ENCODE measurements around the gene REG1A. TPM values are rescaled to one million over a fixed set of nuclear protein-coding genes. Genes with fewer than 3 reads are reported as not detected.

REG1A gene, protein sequence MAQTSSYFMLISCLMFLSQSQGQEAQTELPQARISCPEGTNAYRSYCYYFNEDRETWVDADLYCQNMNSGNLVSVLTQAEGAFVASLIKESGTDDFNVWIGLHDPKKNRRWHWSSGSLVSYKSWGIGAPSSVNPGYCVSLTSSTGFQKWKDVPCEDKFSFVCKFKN
- not detected for polyA plus RNA-seq (ENCODE audit: insufficient read length in 3 of 3)
- long read RNA-seq, donor 1, result 0 reads
- long read RNA-seq, donor 2, result 0 reads
- long read RNA-seq, donor 3, result 0 reads
- long read RNA-seq, donor 4, result 0 reads
- long read RNA-seq, donor 5, result 0 reads
- long read RNA-seq, donor 6, result 0 reads
- long read RNA-seq, donor 7, result 0 reads
- long read RNA-seq, donor 8, result 0 reads
- long read RNA-seq, donor 9, result 0 reads
- long read RNA-seq, donor 10, result 0 reads
- long read RNA-seq, donor 11, partial matches to known transcripts, result 0 of 1 reads
- long read RNA-seq, donor 11, other reads (novel, unspliced or antisense), result 0 of 1 reads
- long read RNA-seq, donor 12, result 0 reads
- long read RNA-seq, donor 13, result 0 reads
- long read RNA-seq, donor 14, result 0 reads
- long read RNA-seq, donor 15, result 0 reads
- long read RNA-seq, donor 16, result 0 reads

- DNase-seq (ENCODE audit: extremely low read depth in 1 of 11, low read depth in 9 of 11, low spot score in 4 of 11), result no peak
Measured at GRCh38 chr2:79120194-79120713, at the start of gene REG1A. REG1A (plus strand) TSS chr2:79120488; CDS start chr2:79120862, 374 bp downstream.

GRCh38 chr2:79071078-79071477 lies 49.2 kb upstream of the REG1A start:
- no peak for DNase-seq (ENCODE audit: extremely low read depth in 1 of 11, low read depth in 9 of 11, low spot score in 4 of 11)

DNA sequence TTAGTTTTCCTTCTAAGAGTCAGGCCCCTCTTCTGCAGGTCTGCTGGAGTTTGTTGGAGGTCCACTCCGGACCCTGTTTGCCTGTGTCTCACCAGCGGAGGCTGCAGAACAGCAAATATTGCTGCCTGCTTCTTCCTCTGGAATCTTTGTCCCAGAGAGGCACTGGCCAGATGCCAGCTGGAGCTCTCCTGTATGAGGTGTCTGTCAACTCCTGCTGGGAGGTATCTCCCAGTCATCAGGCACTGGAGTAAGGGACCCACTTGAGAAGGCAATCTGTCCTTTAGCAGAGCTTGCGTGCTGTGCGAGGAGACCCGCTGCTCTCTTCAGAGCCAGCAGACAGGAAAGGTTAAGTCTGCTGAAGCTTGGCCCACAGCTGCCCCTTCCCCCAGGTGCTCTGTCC lies 37.3 kb upstream of the REG1A start:
- DNase-seq (ENCODE audit: extremely low read depth in 1 of 11, low read depth in 9 of 11, low spot score in 4 of 11), result no peak

DNA sequence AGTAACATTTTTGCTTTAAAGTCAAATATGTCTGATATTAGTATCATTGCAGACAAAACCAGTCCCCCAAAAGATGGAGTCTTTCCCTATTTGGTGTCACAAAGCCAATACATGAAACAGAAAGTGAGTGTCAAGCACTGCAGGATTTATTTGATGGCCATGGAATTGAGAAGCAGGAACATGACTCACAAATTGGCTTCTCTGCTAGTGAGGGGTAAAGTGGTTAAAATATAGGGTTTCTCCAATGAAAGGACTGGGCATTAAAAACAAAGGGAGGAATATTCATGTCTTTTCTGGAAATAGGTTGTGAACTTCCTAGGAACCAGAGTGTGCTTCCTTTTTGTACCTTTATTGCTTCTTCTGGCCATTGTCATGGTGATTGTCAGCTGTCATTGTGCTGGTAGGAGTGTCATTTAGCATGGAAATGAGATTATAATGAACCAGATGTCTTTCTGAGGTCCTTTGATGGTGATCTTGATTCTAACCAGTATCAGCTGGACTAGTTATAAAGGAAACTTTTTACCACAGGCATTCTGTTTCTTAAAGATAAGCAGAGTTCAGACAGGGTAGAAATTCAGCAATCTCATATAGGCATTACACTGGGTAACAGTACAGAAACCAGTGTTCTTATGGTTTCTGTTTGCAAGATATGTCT lies 36.6 kb upstream of the REG1A start:
- DNase-seq (ENCODE audit: extremely low read depth in 1 of 11, low read depth in 9 of 11, low spot score in 4 of 11), result no peak

DNA sequence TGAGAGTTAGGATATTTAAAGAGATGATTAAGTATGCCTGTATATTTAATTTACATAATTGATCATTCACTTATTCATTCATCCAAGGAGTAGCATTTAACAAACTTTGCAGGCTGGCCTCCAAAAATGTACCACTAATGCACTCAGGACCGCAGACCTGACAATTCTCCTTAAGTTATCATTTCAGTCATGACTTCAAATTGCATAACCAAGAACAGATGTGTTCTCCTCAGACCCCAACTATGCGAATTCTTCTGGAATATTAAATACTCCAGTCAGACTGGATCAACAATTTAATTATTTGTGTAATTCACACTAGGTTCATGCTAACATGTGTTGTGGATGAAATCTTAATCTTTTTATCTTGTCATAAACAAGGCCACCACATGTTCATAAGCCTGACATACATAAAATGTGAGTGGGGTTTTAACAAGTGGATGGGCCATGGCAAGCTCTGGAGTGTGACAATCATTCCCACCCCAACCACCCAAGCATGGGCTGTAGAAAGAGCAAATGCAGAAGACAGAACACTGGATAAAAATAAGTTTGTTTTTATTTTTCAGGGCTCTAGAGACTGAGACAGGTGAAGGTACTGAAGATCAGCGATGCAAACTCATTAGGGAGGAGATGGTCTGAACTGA lies 35.7 kb upstream of the REG1A start:
- DNase-seq (ENCODE audit: extremely low read depth in 1 of 11, low read depth in 9 of 11, low spot score in 4 of 11), result no peak

- no peak for DNase-seq (ENCODE audit: extremely low read depth in 1 of 11, low read depth in 9 of 11, low spot score in 4 of 11)
Measured at GRCh38 chr2:79085382-79085781, 34.9 kb upstream of the REG1A start.

GRCh38 chr2:79086255-79086654 lies 34.0 kb upstream of the REG1A start:
- no peak for DNase-seq (ENCODE audit: extremely low read depth in 1 of 11, low read depth in 9 of 11, low spot score in 4 of 11)

- no peak for DNase-seq (ENCODE audit: extremely low read depth in 1 of 11, low read depth in 9 of 11, low spot score in 4 of 11)
Measured at GRCh38 chr2:79087785-79088364, 32.4 kb upstream of the REG1A start, which contains the start of gene REG1B. REG1B (minus strand) TSS chr2:79087993; CDS start chr2:79087612, 381 bp downstream.

DNA sequence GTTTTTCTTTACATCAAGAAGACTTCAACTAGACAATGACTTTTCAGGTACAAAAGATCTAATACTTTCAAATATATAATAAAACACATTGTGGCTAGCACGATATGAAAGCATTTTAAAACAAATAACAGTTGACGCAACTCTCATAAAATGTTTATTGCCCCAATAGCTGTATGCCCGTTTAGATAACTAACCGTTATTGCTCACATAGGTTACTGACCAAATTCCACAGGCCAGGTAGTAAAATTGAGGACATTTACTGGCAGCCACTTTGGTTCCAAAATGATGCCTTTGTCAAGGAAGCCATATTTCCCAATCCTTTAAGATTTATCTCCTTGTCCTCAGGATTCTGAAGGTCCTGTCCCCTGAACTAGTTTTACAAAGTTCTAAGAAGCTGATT lies 29.6 kb upstream of the REG1A start:
- DNase-seq (ENCODE audit: extremely low read depth in 1 of 11, low read depth in 9 of 11, low spot score in 4 of 11), result no peak

GRCh38 chr2:79097843-79098242 lies 22.4 kb upstream of the REG1A start:
- DNase-seq (ENCODE audit: extremely low read depth in 1 of 11, low read depth in 9 of 11, low spot score in 4 of 11), result no peak

GRCh38 chr2:79099140-79099686 lies 21.1 kb upstream of the REG1A start:
- DNase-seq (ENCODE audit: extremely low read depth in 1 of 11, low read depth in 9 of 11, low spot score in 4 of 11), result no peak

GRCh38 chr2:79100285-79100684 lies 20.0 kb upstream of the REG1A start:
- no peak for DNase-seq (ENCODE audit: extremely low read depth in 1 of 11, low read depth in 9 of 11, low spot score in 4 of 11)

DNA sequence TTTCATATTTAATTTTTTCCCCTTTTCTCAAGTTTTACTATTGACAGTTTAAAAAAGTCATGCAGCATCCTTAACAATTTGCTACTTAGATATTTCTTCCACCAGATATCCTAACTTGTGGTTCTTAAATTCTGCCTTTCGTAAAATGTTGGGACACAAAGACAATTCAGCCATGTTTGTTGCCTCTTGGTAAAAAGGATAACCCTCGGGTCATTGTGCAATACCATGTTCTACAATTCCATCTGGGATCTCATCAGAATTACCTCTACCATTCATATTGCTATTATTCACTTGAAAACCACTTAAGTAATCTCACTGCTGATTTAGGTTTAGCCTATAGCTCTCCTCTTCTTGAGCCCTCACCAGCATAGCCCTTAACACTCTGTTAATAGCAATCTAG lies 19.3 kb upstream of the REG1A start:
- no peak for DNase-seq (ENCODE audit: extremely low read depth in 1 of 11, low read depth in 9 of 11, low spot score in 4 of 11)

- DNase-seq (ENCODE audit: extremely low read depth in 1 of 11, low read depth in 9 of 11, low spot score in 4 of 11), result no peak
Measured at GRCh38 chr2:79103214-79103613, 17.1 kb upstream of the REG1A start.

GRCh38 chr2:79105259-79105658 lies 15.0 kb upstream of the REG1A start:
- no peak for DNase-seq (ENCODE audit: extremely low read depth in 1 of 11, low read depth in 9 of 11, low spot score in 4 of 11)

DNA sequence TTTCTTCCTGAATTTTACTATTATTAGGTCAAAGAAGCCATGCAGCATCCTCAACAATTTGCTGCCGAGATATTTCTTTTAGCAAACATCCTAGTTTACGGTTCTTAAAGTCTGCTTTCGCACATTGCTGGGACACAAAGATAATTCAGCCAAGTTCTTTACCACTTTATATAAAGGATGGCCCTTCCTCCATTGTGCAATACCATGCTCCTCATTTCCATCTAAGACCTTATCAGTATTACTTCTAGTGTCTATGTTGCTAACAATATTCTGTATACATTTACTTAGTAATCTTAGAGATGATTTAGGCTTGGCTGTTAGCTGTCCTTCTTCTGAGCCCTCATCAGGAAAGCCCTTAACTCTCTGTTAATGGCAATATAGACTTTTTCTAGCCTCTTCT lies 8.0 kb upstream of the REG1A start:
- DNase-seq (ENCODE audit: extremely low read depth in 1 of 11, low read depth in 9 of 11, low spot score in 4 of 11), result no peak

GRCh38 chr2:79114797-79115494 lies 5.3 kb upstream of the REG1A start:
- no peak for DNase-seq (ENCODE audit: extremely low read depth in 1 of 11, low read depth in 9 of 11, low spot score in 4 of 11)
